HG03354 (cell line): ENCODE data around the gene AHRR.

Experiments
- ATAC-seq: cut with Tn5 transposase; IDR thresholded peaks from one replicate; pipeline ENCODE4 v1.9.1; 2021; ENCODE audit warnings: mild to moderate bottlenecking; ENCODE audit not compliant: unreplicated experiment, poor library complexity, severe bottlenecking

AHRR gene

DNA sequence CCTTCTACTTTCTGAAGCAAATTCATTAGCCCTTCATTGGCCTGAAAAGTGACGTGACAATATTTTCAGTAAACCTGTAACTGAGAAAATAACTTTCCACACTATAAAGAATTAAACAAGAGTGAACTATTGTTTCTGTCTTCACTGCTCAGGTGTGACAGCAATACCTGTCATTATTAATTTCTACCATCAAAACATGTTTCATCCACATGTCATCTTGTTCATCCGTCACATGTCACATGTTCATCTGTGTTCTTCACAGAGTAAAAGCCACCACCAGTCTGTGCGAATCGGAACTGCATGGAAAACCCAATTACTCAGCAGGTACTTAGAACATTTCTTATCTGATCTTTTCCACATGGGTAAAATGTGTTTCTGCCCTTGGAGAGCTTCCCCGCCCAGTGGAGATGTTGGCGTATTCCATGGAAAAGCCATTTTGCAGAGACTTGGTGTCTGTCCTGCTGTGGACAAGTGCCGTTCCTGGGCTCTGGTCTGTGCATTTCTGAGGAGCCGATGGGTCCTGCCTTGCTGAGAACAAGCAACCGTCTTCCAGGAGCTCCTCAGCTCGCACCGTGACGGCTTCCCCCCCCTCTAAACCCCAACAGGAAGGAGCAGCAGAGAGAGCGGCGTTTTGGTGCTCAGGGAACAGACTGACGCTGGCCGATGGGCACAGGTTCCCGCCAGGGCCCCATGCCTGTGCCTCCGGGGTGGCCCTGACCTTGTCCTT is 110.8 kb downstream of the AHRR start:
- no peak for ATAC-seq

DNA sequence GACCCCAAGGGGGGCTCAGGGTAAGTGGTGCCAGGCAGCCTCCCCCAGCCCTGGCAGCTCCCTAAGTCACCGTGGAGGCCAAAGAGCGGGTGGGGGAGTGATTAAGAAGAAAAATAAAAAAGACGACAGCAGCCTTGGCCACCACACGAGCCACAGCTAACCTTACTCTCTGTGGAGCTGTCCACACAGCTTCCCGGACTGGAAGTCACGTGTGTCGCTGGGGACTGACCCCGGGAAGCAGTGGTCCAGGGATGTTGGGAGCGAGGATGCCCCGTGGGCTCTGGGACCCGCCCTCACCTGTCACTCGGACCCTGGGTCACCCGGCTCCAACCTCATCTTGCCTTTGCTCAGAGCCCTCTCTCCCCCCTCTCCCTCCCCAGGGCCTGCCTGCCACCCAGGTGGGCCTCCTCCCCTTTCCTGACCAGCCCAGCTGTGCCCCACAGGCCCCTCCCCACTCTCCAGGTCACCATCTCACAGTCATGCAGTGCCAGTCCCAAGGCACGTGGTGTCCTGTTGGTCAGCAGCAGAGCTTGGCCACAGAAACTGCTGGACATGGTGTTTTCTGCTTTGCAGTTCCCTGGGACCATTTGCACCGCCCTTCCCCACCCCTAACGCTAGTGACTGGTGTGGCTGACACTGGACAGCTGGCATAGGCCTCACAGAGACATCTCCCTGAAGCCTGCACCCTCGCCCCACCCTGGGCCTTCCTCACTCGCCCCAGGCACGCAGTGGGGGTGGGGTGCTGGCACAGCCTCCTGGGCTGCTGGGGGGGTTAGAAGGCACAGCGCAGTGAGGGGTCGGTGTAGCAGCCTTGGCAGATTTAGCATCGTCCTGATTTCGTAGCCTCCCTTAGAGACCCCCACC is 111.6 kb downstream of the AHRR start:
- ATAC-seq = no peak

DNA sequence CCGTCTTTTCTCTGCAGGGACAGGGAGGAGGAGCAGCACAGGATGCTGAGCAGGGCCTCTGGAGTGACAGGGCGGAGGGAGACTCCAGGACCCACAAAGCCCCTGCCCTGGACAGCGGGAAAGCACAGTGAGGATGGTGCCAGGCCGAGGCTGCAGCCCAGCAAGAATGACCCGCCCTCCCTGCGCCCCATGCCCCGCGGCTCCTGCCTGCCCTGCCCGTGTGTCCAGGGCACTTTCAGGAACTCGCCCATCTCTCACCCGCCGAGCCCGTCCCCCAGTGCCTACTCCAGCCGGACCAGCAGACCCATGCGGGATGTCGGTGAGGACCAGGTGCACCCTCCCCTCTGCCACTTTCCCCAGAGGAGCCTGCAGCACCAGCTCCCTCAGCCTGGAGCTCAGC is 112.3 kb downstream of the AHRR start:
- ATAC-seq = no peak

- no peak for ATAC-seq
These were observed 113.1 kb downstream of the AHRR start for GRCh38 chr5:434443-435146.

- ATAC-seq = no peak
These were observed 113.8 kb downstream of the AHRR start for GRCh38 chr5:435156-435790.

- no peak for ATAC-seq
These were observed 114.6 kb downstream of the AHRR start for GRCh38 chr5:435961-436640.

GRCh38 chr5:436641-436975 is 115.1 kb downstream of the AHRR start:
- no peak for ATAC-seq

DNA sequence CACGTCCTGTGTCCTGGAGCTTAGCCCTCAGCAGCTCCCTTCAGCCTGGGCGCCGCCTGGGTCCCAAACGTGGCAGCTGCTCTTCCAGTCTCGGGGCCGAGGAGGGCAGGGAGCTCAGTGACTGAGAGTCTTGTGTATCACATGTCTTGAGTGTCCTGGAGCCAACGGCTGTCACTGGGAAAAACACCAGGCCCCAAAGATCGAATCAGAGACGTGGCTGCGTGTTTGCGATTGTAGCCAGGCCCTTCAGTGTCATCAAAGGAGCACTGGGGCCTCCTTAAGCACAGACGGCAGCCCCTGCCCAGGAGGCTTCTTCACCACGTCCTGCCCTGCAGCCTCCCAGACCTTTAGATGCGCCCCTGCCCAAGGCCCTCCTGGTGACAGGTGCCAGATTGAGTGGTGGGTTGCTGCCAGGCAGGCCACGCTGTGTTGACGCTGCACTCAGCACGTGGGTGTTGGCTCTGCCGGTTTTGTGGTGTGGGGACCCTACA is 115.8 kb downstream of the AHRR start:
- ATAC-seq = no peak

GRCh38 chr5:438481-438981 is 117.0 kb downstream of the AHRR start:
- no peak for ATAC-seq

DNA sequence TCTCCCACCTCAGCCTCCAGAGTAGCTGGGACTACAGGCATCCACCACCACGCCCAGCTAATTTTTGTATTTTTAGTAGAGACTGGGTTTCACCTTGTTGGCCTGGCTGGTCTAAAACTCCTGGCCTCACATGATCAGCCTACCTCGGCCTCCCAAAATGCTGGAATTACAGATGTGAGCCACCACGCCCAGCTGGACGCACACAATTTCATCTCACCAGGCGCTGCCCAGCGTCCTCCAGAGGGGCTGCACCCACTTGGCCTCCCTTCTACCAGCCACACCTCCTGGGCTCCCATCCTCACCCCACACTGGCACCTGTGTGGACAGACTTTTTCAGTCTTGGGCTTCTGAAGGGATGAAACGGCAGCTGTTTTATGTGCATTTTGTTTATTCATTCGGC is 117.7 kb downstream of the AHRR start:
- no peak for ATAC-seq

DNA sequence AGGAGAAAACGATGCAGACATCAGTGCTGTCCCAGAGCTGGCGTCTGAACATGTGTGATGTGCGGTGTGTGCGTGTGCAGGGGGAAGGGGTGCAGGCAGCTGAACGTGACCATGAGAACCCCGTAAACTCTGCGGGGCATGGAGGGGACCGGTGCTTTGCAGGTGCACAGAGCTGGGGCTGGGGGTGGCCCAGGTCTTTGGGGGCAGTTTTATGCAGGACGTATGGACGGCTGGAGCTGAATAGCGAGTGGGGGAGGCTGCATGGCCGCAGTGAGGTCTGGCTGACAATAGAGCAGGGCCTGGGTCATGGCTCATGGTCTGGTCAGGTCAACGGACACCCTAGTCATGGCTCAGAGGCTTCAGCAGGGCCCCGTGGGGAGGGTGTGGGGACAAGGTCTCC is 118.1 kb downstream of the AHRR start:
- no peak for ATAC-seq

- ATAC-seq = no peak
These were observed 119.1 kb downstream of the AHRR start for GRCh38 chr5:440401-441201.

GRCh38 chr5:441996-442334 is 120.5 kb downstream of the AHRR start:
- ATAC-seq = no peak

GRCh38 chr5:442335-443238 is 121.1 kb downstream of the AHRR start, which contains the start of gene EXOC3:
TSS of gene EXOC3 (plus strand) at chr5:443176. CDS start at chr5:446206, 3,030 bp downstream.
- peak; percentile 90 for ATAC-seq

- peak; percentile 25 for ATAC-seq
These were observed 122.0 kb downstream of the AHRR start for GRCh38 chr5:443239-444151.

DNA sequence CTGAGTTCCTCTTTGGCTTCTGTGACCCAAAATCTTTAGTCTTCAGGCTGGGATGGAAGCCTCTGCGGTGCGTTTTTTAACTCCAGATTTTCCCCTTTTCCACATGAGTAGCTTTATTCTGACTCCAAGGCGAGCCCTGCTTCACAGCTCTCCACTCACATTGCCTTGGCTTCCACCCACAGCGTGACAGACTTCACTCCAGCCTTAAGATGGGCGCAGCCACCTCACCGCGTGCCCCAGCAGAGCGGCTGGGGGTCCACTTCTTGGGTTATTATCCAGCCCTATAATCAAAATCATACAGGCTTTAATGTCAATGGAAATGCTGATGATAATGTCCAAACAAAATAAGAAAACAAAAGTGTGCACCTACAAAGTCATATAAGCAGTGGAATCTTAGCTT is 122.7 kb downstream of the AHRR start:
- ATAC-seq = no peak

DNA sequence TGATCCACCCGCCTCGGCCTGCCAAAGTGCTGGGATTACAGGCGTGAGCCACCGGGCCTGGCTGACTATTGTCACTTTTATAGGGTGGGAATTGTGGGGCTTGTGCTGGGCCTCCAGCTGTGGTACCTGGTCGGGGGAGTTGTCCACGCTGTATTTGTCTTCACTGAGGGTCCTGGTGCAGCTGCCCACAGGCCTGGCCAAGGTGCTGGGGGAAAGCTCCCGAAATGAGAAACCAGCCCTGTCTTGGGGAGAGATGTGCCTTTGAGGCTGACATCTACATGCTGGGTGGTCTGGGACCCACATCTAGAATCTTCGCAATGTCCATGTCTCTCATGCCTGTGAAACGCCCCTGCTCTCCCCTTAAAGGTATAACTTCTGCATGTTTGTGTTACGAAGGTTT is 124.1 kb downstream of the AHRR start:
- ATAC-seq = no peak
